MCF 10A (cell line): ENCODE measurements around the gene CBX6. TPM values are rescaled to one million over a fixed set of nuclear protein-coding genes. Genes with fewer than 3 reads are reported as not detected.

Source experiments
- BruUV-seq: library from RNA; stranded (reverse); fragments of 400-500 nt; replicated peaks from 2 replicates; lab custom pipeline; 2021; lab: Mats Ljungman, UMichigan
- CTCF ChIA-PET: fragments of 300-600 bp; sonication (Branson Sonifier 250); formaldehyde crosslinking; extraction: SDS; loops from one replicate; lab custom pipeline; 2021; ENCODE audit warnings: antibody characterized with exemption, inconsistent platforms; lab: Yijun Ruan, JAX
- POLR2A ChIA-PET: fragments of 300-600, 350-650 bp; sonication (Branson Sonifier 250); formaldehyde crosslinking; extraction: SDS; loops from one replicate; lab custom pipeline; 2020; ENCODE audit warnings: antibody characterized with exemption, inconsistent platforms; lab: Yijun Ruan, JAX
- DNase-seq: peaks from one replicate; pipeline ENCODE4 v3.0.0-alpha.2; 2018; ENCODE audit not compliant: unreplicated experiment
- H3K27ac Mint-ChIP-seq: one replicate; pipeline ENCODE4 v1.8.0; 2022; ENCODE audit warnings: mild to moderate bottlenecking, low read depth, mixed read lengths; ENCODE audit not compliant: unreplicated experiment
- H3K27me3 Mint-ChIP-seq: one replicate; pipeline ENCODE4 v1.8.0; 2022; ENCODE audit warnings: mixed read lengths; ENCODE audit not compliant: insufficient read depth, unreplicated experiment
- H3K36me3 Mint-ChIP-seq: one replicate; pipeline ENCODE4 v1.8.0; 2022; ENCODE audit warnings: mild to moderate bottlenecking, moderate library complexity, mixed read lengths; ENCODE audit not compliant: insufficient read depth, unreplicated experiment
- H3K4me1 Mint-ChIP-seq: one replicate; pipeline ENCODE4 v1.8.0; 2022; ENCODE audit warnings: mixed read lengths; ENCODE audit not compliant: insufficient read depth, unreplicated experiment
- H3K4me3 Mint-ChIP-seq: one replicate; pipeline ENCODE4 v1.8.0; 2022; ENCODE audit warnings: mild to moderate bottlenecking, moderate library complexity, mixed read lengths; ENCODE audit not compliant: unreplicated experiment
- H3K9me3 Mint-ChIP-seq: one replicate; pipeline ENCODE4 v1.8.0; 2022; ENCODE audit warnings: mixed read lengths; ENCODE audit not compliant: unreplicated experiment
- CTCF ChIP-seq: fragments of 200-600 bp; IDR thresholded peaks from one replicate; pipeline ENCODE4 v1.8.0; 2022; ENCODE audit warnings: antibody characterized with exemption, mild to moderate bottlenecking; ENCODE audit not compliant: unreplicated experiment
- intact Hi-C: fragments of 100-400 bp; cut with micrococcal nuclease; formaldehyde crosslinking; loops from 2 replicates; pipeline ENCODE4 v1.14.1; 2022
- total RNA-seq: library from RNA; stranded (reverse); gene quantifications from 2 replicates; pipeline ENCODE4 v1.2.3, GENCODE V29; 2022

CBX6 gene
- total RNA-seq, 1 experiment from 2014 or later = 22.9 TPM

- Mint-ChIP-seq H3K27ac (no peak overlapping the region), H3K9me3 (no peaks in the 10 kb centered on the region), H3K27me3 (peaks cover 31% of the 10 kb centered on the region), H3K4me3 (no peak overlapping the region), H3K4me1 (no peaks in the 10 kb centered on the region), H3K36me3 (no peaks in the 10 kb centered on the region)
- DNase-seq = no peak
- ChIA-PET POLR2A (no interaction called here), CTCF (interaction anchor here (0.7 to 1.3 kb wide), 4 partner anchors 12 to 150 kb away, joined by 3 to 5 read pairs (median 5); no protein-coding TSS in a partner anchor)
- intact Hi-C loops = no loop called here
- no TSS peak for BruUV-seq
- TF ChIP-seq CTCF = no peak
These were observed 48.4 kb downstream of the CBX6 start for GRCh38 chr22:38823637-38824036.

GRCh38 chr22:38823076-38823475 lies 48.9 kb downstream of the CBX6 start:
- H3K27me3 Mint-ChIP-seq = peaks cover 37% of the 10 kb centered on the region
- BruUV-seq = no TSS peak
- H3K36me3 Mint-ChIP-seq = no peaks in the 10 kb centered on the region
- no peak overlapping the region for H3K4me3 Mint-ChIP-seq
- intact Hi-C loops = no loop called here
- H3K9me3 Mint-ChIP-seq = no peaks in the 10 kb centered on the region
- POLR2A ChIA-PET = no interaction called here
- no peaks in the 10 kb centered on the region for H3K4me1 Mint-ChIP-seq
- no peak overlapping the region for H3K27ac Mint-ChIP-seq
- no peak for DNase-seq
- CTCF ChIA-PET = interaction anchor here (0.6 to 1.2 kb wide), 3 partner anchors 11 to 177 kb away, joined by 3 to 5 read pairs (median 5); no protein-coding TSS in a partner anchor
- TF ChIP-seq CTCF = no peak

GRCh38 chr22:38820020-38820419 lies 52.0 kb downstream of the CBX6 start:
- no TSS peak for BruUV-seq
- POLR2A ChIA-PET = interaction anchor here (0.8 kb wide), 1 partner anchor 16 kb away, joined by 3 read pairs; no protein-coding TSS in a partner anchor
- CTCF ChIA-PET = interaction anchor here (0.5 to 1.3 kb wide), 4 partner anchors 14 to 242 kb away, joined by 3 to 4 read pairs (median 3); no protein-coding TSS in a partner anchor
- Mint-ChIP-seq H3K27me3 (peaks cover 67% of the 10 kb centered on the region), H3K27ac (no peak overlapping the region), H3K4me1 (no peaks in the 10 kb centered on the region), H3K36me3 (no peaks in the 10 kb centered on the region), H3K9me3 (no peaks in the 10 kb centered on the region), H3K4me3 (no peak overlapping the region)
- DNase-seq = no peak
- intact Hi-C loops = no loop called here
- no peak for TF ChIP-seq CTCF

GRCh38 chr22:38819387-38819940 lies 52.6 kb downstream of the CBX6 start:
- no peaks in the 10 kb centered on the region for H3K36me3 Mint-ChIP-seq
- H3K27me3 Mint-ChIP-seq = peaks cover 73% of the 10 kb centered on the region
- no peak for DNase-seq
- intact Hi-C loops = no loop called here
- no peak overlapping the region for H3K4me3 Mint-ChIP-seq
- ChIA-PET CTCF (interaction anchor here (1.3 kb wide), 1 partner anchor 52 kb away, joined by 3 read pairs; no protein-coding TSS in a partner anchor), POLR2A (no interaction called here)
- no peaks in the 10 kb centered on the region for H3K9me3 Mint-ChIP-seq
- no peak overlapping the region for H3K27ac Mint-ChIP-seq
- TF ChIP-seq CTCF = no peak
- H3K4me1 Mint-ChIP-seq = no peaks in the 10 kb centered on the region
- no TSS peak for BruUV-seq
